SU-DHL-6 (cell line): ENCODE measurements around the gene CARD11.

Source experiments
- H2AFZ ChIP-seq: fragments of 200-600 bp; sonication (generic); 2 replicates; pipeline ENCODE4 v1.6.1; 2014; ENCODE audit warnings: low read depth, mild to moderate bottlenecking, moderate library complexity, mixed read lengths, antibody characterized with exemption, low read length; ENCODE audit not compliant: severe bottlenecking
- H3F3A ChIP-seq: fragments of 200-600 bp; shearing (Covaris generic); 2 replicates; pipeline ENCODE4 v1.6.0; 2016; ENCODE audit warnings: antibody characterized with exemption, mild to moderate bottlenecking; ENCODE audit not compliant: insufficient read depth
- H3K27ac ChIP-seq: fragments of 200-600 bp; sonication (generic); 2 replicates; pipeline ENCODE4 v1.5.1; 2016; ENCODE audit warnings: low read depth, mild to moderate bottlenecking, low read length, moderate library complexity, mixed read lengths
- H3K27me3 ChIP-seq: fragments of 200-600 bp; sonication (generic), shearing (Covaris generic); 2 replicates; pipeline ENCODE4 v1.6.0; 2014; ENCODE audit warnings: mild to moderate bottlenecking, low read length
- H3K36me3 ChIP-seq: fragments of 200-600 bp; sonication (generic); 2 replicates; pipeline ENCODE4 v1.6.1; 2014; ENCODE audit warnings: mild to moderate bottlenecking, low read length, mixed read lengths
- H3K4me2 ChIP-seq: fragments of 300-600, 200-600 bp; shearing (Covaris generic), sonication (generic); 2 replicates; pipeline ENCODE4 v1.6.0; 2014; ENCODE audit warnings: low read length, low read depth, mild to moderate bottlenecking; ENCODE audit not compliant: poor library complexity, severe bottlenecking
- H3K4me3 ChIP-seq: fragments of 200-600 bp; sonication (generic); 2 replicates; pipeline ENCODE4 v1.5.1; 2014; ENCODE audit warnings: antibody characterized with exemption, low read length, mild to moderate bottlenecking, mixed read lengths; ENCODE audit not compliant: insufficient read depth, poor library complexity, severe bottlenecking
- H3K79me2 ChIP-seq: fragments of 200-600 bp; sonication (generic); 2 replicates; pipeline ENCODE4 v1.6.1; 2014; ENCODE audit warnings: mild to moderate bottlenecking, low read length, moderate library complexity; ENCODE audit not compliant: insufficient read depth
- H3K9ac ChIP-seq: fragments of 200-600 bp; sonication (generic); 2 replicates; pipeline ENCODE4 v1.7.0; 2014; ENCODE audit warnings: mild to moderate bottlenecking, low read length
- H3K9me2 ChIP-seq: fragments of 200-600 bp; sonication (generic); replicated peaks from 2 replicates; pipeline ENCODE4 v1.6.1; 2014; ENCODE audit warnings: low read length; ENCODE audit not compliant: insufficient read depth
- H3K9me3 ChIP-seq: fragments of 200-600 bp; sonication (generic); 2 replicates; pipeline ENCODE4 v1.6.1; 2014; ENCODE audit warnings: low read length, mixed read lengths; ENCODE audit not compliant: insufficient read depth
- H4K20me1 ChIP-seq: fragments of 200-600 bp; sonication (generic); 2 replicates; pipeline ENCODE4 v1.6.1; 2014; ENCODE audit warnings: low read depth, mild to moderate bottlenecking, antibody characterized with exemption, low read length, moderate library complexity, mixed read lengths
- EZH2phosphoT487 ChIP-seq: fragments of 200-600 bp; sonication (generic), shearing (Covaris generic); conservative IDR thresholded peaks from 2 replicates; pipeline ENCODE4 v1.6.1; 2018; ENCODE audit warnings: mild to moderate bottlenecking, antibody characterized with exemption, low read length, moderate library complexity, mixed read lengths
- TF ChIP-seq, protein P1 (sequence below): fragments of 200-600 bp; sonication (generic); IDR thresholded peaks from one replicate; pipeline ENCODE4 v1.5.1; 2017; ENCODE audit warnings: antibody characterized with exemption, mild to moderate bottlenecking, low read length, moderate library complexity; ENCODE audit not compliant: insufficient read depth, poor library complexity, severe bottlenecking

CARD11 gene

DNA sequence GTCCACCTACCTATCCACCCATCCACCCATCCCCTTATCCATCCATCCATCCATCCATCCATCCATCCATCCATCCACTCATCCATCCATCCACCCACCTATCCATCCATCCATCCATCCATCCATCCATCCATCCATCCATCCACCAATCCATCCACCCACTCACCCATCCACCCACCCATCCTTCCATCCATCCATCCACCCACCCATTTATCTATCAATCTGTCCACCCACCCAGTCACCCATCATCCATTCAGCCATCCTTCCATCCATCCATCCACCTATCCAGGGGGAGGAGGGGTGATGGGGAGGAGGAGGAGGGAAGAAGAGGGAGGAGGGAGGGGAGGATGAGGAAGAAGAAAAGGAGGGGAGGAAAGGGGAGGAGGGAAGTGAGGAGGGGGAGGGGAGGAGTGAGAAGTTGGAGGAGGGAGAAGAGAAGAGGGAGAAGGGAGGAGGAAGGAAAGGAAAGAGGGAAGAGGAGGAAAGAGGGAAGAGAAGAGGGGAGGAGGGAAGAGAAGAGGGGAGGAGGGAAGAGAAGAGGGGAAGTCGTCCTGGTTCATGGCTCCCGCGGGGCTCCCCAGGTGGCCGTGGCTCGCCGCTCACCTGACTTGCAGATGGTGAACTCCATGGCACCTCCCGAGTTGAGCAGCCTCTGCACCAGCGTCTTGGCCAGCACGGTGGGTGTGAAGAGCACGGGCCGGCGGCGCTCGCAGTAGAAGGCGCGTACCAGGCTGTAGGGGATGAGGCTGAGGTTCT lies 130.8 kb downstream of the CARD11 start:
- Histone ChIP-seq H3K27me3 (no peaks in the 10 kb centered on the region), H3K9ac (no peak overlapping the region), H3K79me2 (no peaks in the 10 kb centered on the region), H2AFZ (no peak overlapping the region), H3K36me3 (no peaks in the 10 kb centered on the region), H3K9me2 (no peaks in the 10 kb centered on the region), H3K9me3 (no peaks in the 10 kb centered on the region), H3K4me3 (no peak overlapping the region), H3K27ac (no peak overlapping the region), H4K20me1 (no peaks in the 10 kb centered on the region), H3F3A (no peaks in the 10 kb centered on the region), H3K4me2 (no peak overlapping the region)
- TF ChIP-seq, protein P1, sequence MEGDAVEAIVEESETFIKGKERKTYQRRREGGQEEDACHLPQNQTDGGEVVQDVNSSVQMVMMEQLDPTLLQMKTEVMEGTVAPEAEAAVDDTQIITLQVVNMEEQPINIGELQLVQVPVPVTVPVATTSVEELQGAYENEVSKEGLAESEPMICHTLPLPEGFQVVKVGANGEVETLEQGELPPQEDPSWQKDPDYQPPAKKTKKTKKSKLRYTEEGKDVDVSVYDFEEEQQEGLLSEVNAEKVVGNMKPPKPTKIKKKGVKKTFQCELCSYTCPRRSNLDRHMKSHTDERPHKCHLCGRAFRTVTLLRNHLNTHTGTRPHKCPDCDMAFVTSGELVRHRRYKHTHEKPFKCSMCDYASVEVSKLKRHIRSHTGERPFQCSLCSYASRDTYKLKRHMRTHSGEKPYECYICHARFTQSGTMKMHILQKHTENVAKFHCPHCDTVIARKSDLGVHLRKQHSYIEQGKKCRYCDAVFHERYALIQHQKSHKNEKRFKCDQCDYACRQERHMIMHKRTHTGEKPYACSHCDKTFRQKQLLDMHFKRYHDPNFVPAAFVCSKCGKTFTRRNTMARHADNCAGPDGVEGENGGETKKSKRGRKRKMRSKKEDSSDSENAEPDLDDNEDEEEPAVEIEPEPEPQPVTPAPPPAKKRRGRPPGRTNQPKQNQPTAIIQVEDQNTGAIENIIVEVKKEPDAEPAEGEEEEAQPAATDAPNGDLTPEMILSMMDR = no peak
- TF ChIP-seq EZH2phosphoT487 = no peak

DNA sequence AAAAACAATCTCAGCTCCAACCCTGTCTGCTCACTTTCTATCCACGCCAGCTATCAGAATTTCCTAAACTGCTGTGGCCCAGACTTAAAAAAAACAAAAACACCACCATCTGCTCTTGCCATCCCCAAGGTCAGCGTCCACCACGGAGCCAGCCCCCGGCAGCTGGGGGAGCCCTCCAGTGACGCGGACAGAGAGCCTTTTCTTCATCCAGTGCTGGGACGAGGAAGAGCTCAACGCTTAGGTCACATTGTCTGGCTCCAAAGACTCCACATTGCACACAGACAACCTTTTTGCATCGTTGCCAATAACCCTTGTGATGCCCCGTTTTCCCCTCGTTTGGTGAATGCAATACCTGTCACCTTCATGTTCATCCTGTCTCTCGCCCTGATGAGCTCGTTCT lies 132.2 kb downstream of the CARD11 start:
- Histone ChIP-seq H3K27ac (no peak overlapping the region), H4K20me1 (no peaks in the 10 kb centered on the region), H2AFZ (no peak overlapping the region), H3K36me3 (no peaks in the 10 kb centered on the region), H3K9me2 (no peaks in the 10 kb centered on the region), H3K4me2 (no peak overlapping the region), H3K79me2 (no peaks in the 10 kb centered on the region), H3K9me3 (no peaks in the 10 kb centered on the region), H3F3A (no peaks in the 10 kb centered on the region), H3K4me3 (no peak overlapping the region), H3K9ac (no peak overlapping the region), H3K27me3 (no peaks in the 10 kb centered on the region)
- no peak for TF ChIP-seq EZH2phosphoT487
- TF ChIP-seq, protein P1 = no peak

DNA sequence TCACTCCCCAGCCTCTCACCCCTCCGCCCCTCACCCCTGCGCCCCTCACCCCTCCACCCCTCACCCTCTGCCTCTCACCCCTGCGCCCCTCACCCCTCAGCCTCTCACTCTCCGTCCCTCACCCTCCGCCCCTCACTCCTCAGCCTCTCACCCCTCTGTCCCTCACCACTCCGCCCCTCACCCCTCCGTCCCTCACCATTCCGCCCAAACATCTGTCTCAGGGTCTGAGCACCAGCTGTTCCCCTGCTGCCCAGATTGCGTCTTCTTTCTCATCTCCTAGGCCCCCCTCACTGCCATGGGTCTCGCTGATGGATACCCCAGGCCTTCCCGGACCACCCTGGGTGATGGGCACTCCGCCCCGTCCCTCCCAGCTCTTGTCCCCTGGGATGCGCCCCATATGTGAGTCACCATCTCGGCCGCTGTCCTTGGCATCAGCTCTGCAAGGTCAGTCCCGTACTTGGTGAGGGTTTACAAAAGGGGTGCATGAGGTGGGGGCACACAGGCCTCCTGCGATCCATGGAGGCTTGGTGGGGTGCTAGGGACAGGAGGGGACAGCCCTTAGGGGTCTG lies 134.1 kb downstream of the CARD11 start:
- H3K36me3 ChIP-seq = no peaks in the 10 kb centered on the region
- no peaks in the 10 kb centered on the region for H3K79me2 ChIP-seq
- H3K4me3 ChIP-seq = no peak overlapping the region
- no peaks in the 10 kb centered on the region for H3K27me3 ChIP-seq
- TF ChIP-seq, protein P1 = no peak
- TF ChIP-seq EZH2phosphoT487 = no peak
- no peak overlapping the region for H3K27ac ChIP-seq
- H3K9me3 ChIP-seq = no peaks in the 10 kb centered on the region
- no peaks in the 10 kb centered on the region for H4K20me1 ChIP-seq
- no peak overlapping the region for H2AFZ ChIP-seq
- H3K4me2 ChIP-seq = no peak overlapping the region
- no peaks in the 10 kb centered on the region for H3K9me2 ChIP-seq
- H3K9ac ChIP-seq = no peak overlapping the region
- H3F3A ChIP-seq = no peaks in the 10 kb centered on the region
